Common myeloid progenitor, CD34-positive (primary cell): ENCODE measurements around the gene LHX2.

ENCODE experiments used
- CTCF ChIA-PET: fragments of 350-600 bp; sonication (Branson Sonifier 250); formaldehyde crosslinking; loops from one replicate; lab custom pipeline; 2021; ENCODE audit warnings: antibody characterized with exemption; lab: Charles Lee
- POLR2A ChIA-PET: fragments of 350-600 bp; sonication (Branson Sonifier 250); formaldehyde crosslinking; loops from one replicate; lab custom pipeline; 2021; ENCODE audit warnings: antibody characterized with exemption; lab: Charles Lee
- DNase-seq, 3 donors: peaks; one replicate each; pipeline versions ENCODE4 v3.0.0 to v3.0.0-alpha.2; 2013
- H3K27ac ChIP-seq, 2 experiments: 1 replicate in 1 of 2; 2 replicates in 1 of 2; pipeline ENCODE4 v1.7.0; 2013; ENCODE audit warnings: inconsistent platforms in 2 of 2, low read length in 2 of 2, mild to moderate bottlenecking in 2 of 2, low read depth in 1 of 2, moderate library complexity in 1 of 2; ENCODE audit not compliant: severe bottlenecking in 2 of 2, insufficient read depth in 1 of 2, poor library complexity in 1 of 2
- H3K27me3 ChIP-seq, 5 experiments: replicated peaks in 2 of 5; 1 replicate in 3 of 5; 2 replicates in 2 of 5; pipeline versions ENCODE4 v1.6.1 to v1.7.0; 2013; ENCODE audit warnings: low read length in 4 of 5, mild to moderate bottlenecking in 2 of 5, moderate library complexity in 2 of 5, inconsistent platforms in 1 of 5; ENCODE audit not compliant: insufficient read depth in 5 of 5, control insufficient read depth in 4 of 5
- H3K36me3 ChIP-seq, 4 experiments: 1 replicate in 2 of 4; 2 replicates in 2 of 4; pipeline versions ENCODE4 v1.6.1 to v1.7.0; 2013; ENCODE audit warnings: low read length in 3 of 4, control low read depth in 1 of 4, mild to moderate bottlenecking in 1 of 4; ENCODE audit not compliant: control insufficient read depth in 4 of 4, insufficient read depth in 4 of 4
- H3K4me1 ChIP-seq, 4 experiments: 1 replicate in 3 of 4; 2 replicates in 1 of 4; pipeline versions ENCODE4 v1.6.1 to v1.7.1; 2013; ENCODE audit warnings: low read length in 3 of 4, mild to moderate bottlenecking in 3 of 4, control low read depth in 1 of 4, inconsistent platforms in 1 of 4, moderate library complexity in 1 of 4; ENCODE audit not compliant: control insufficient read depth in 4 of 4, insufficient read depth in 4 of 4; ENCODE audit errors: control extremely low read depth in 1 of 4
- H3K4me3 ChIP-seq, 7 experiments: 1 replicate in 4 of 7; 2 replicates in 3 of 7; pipeline versions ENCODE4 v1.5.1 to v1.7.0; 2013; ENCODE audit warnings: mild to moderate bottlenecking in 7 of 7, low read length in 6 of 7, moderate library complexity in 6 of 7, inconsistent platforms in 2 of 7, low read depth in 2 of 7, control low read depth in 1 of 7; ENCODE audit not compliant: insufficient read depth in 4 of 7, control insufficient read depth in 1 of 7; ENCODE audit errors: extremely low read depth in 1 of 7
- H3K9me3 ChIP-seq, 5 experiments: 1 replicate in 4 of 5; 2 replicates in 1 of 5; pipeline versions ENCODE4 v1.6.1 to v1.7.1; 2013; ENCODE audit warnings: low read length in 4 of 5, mild to moderate bottlenecking in 2 of 5, inconsistent platforms in 1 of 5, low read depth in 1 of 5, moderate library complexity in 1 of 5; ENCODE audit not compliant: control insufficient read depth in 4 of 5, insufficient read depth in 2 of 5; ENCODE audit errors: control extremely low read depth in 1 of 5
- WGBS: methylation state at CpG from one replicate; pipeline ENCODE4 v1.1.5; 2013; ENCODE audit not compliant: insufficient coverage; 5-methylcytosine and 5-hydroxymethylcytosine counted together

Gene LHX2

DNA sequence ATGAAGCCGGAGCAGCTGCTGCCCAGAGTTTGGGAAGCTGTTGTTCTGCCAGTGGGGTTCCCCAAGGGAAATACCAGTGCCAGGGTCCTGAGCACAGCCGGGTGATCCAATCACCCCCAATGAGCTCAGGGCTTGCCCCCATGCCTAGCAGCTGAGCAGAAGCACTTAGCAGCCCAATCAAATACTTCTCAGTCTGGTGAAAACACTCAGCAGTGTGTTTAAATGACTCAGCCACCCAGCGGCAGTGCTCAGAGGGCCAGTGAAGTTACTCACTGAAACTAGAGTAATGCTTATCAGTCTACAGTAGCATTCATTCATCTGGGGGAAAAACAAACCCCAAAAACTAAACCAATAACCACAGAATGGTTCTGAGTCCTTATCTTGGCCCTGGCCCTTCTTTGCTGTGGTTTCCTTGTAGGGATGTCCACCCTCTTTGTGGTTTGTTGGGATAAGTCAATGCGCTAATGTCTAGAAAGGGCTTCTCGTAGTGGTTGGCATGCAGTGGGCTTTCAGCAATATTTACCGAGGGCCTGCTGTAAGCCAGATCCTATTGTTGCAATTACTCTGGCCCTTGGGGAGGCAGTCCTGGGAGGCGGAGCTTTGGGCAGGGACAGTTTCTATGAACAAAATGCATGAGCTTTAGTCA lies 43.1 kb downstream of the LHX2 start:
- peak; percentile 79 to 93 (median 88) for DNase-seq
- ChIA-PET CTCF (interaction anchor here (0.6 to 2.1 kb wide), 2 partner anchors 14 to 226 kb away, joined by 3 to 7 read pairs; no protein-coding TSS in a partner anchor), POLR2A (no interaction called here)
- Histone ChIP-seq H3K4me3 (no peak overlapping the region), H3K27me3 (peaks cover 14 to 91% (median 44%) of the 10 kb centered on the region in 5 experiments), H3K36me3 (no peaks in the 10 kb centered on the region), H3K27ac (no peak overlapping the region), H3K9me3 (peaks cover 0 to 12% (median 7%) of the 10 kb centered on the region in 5 experiments), H3K4me1 (peaks cover 0 to 3% (median 0%) of the 10 kb centered on the region in 4 experiments)
- WGBS: 13% methylated on average over 6 of the region's 7 CpGs

DNA sequence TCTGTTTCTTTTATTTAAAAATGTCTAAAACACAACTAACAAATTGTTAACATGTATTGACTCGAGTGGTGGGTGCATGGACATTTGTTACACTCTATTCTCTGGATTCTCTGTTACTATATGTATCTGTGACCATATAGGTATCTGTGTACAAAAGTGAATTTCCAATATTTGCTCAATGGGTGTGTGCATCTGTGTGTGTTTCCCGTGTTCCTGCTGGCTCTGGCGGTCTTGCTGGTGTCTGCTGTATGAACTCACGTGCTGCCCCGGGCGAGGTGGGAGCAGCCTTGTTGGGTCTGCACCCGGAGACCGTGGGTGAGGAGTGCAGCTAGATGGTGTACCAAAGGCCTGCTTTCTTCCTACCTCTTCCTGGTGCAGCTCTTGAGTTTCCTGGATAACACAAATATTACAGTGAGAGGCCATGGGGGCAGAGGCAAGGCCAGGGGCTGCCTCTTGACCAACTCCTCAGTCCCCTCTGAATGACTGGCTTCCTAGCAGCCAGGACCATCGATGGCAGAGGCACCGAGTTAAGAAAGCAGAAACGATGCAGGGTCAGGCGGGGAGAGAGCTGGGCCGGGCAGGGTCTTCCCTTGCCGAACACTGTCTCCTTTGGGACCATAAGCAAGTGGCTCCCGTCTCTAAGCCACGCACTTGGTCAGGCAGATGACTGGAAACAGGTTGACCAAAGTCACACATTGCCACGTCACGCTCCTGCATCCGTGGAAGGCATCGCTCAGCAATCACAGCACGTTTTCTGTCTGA lies 49.5 kb downstream of the LHX2 start:
- H3K27me3 ChIP-seq: peaks cover 8 to 81% (median 38%) of the 10 kb centered on the region in 5 experiments
- H3K4me3 ChIP-seq: no peak overlapping the region
- H3K4me1 ChIP-seq: no peaks in the 10 kb centered on the region
- DNase-seq: no peak
- peaks cover 0 to 8% (median 6%) of the 10 kb centered on the region in 5 experiments for H3K9me3 ChIP-seq
- no peak overlapping the region for H3K27ac ChIP-seq
- POLR2A ChIA-PET: no interaction called here
- CTCF ChIA-PET: no interaction called here
- no peaks in the 10 kb centered on the region for H3K36me3 ChIP-seq
- WGBS: 90% methylated on average over 20 of the region's 21 CpGs

DNA sequence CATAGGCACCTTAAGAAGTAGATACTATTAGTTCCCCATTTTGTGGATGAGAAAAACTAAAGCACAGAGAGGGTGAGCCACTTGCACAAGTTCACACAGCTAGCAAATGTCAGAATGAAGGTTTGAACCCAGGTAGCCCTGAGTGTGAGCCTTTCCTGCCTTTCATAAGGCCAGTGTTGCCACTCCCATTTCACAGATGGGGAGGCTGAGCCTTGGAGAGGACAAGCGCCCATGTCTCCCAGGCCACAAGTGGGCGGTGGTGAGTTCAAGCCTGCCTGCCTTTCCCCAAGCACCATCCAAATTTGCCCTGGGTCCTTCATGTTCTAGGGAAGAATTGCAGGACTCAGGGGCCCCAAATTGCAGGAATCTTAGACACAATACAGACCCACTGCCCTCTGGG lies 50.6 kb downstream of the LHX2 start:
- Histone ChIP-seq H3K27me3 (peaks cover 6 to 87% (median 33%) of the 10 kb centered on the region in 5 experiments), H3K9me3 (peaks cover 0 to 10% (median 6%) of the 10 kb centered on the region in 5 experiments), H3K27ac (no peak overlapping the region), H3K4me3 (no peak overlapping the region), H3K36me3 (no peaks in the 10 kb centered on the region), H3K4me1 (no peaks in the 10 kb centered on the region)
- WGBS: 100% methylated on average over 2 of the region's 2 CpGs
- no peak for DNase-seq
- ChIA-PET CTCF (no interaction called here), POLR2A (no interaction called here)

DNA sequence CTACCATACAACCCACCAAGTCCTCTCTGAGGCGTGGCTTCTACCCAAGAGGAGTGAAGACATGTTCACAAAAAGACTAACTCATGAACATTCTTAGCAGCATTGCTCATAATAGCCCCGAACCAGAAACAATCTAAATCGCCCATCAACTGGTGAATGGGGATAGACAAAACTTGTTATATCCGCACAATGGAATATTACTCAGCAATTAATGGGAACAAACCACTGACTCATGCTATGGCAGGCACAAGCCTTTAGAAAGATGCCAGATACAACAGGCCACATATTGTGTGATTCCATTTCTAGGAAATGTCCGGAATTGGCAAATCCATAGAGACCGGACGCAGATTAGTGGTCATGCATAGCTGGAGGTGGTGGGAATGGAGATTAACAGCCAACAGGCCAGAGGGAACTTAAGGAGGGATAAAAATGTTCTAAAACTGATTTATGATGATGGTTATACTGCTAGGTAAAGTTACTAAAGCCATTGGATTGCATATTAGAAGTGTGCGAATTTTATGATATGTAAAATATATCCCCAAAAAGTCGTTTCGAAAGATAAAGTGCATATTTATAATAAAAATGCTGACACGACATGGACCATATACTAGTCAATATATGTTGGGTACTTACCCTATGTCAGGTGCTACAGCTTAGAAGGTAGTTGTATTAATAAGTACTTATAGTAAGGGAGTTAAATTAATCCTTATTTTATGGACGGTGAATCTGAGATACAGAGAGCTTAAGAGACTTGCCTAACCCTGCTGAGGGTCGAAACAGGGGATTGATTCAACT lies 55.4 kb downstream of the LHX2 start:
- Histone ChIP-seq H3K4me1 (no peaks in the 10 kb centered on the region), H3K9me3 (peaks cover 0 to 10% (median 4%) of the 10 kb centered on the region in 5 experiments), H3K27ac (no peak overlapping the region), H3K4me3 (no peak overlapping the region), H3K27me3 (peaks cover 0 to 77% (median 7%) of the 10 kb centered on the region in 5 experiments), H3K36me3 (no peaks in the 10 kb centered on the region)
- ChIA-PET CTCF (no interaction called here), POLR2A (no interaction called here)
- WGBS: 98% methylated on average over 10 of the region's 13 CpGs
- DNase-seq: no peak

DNA sequence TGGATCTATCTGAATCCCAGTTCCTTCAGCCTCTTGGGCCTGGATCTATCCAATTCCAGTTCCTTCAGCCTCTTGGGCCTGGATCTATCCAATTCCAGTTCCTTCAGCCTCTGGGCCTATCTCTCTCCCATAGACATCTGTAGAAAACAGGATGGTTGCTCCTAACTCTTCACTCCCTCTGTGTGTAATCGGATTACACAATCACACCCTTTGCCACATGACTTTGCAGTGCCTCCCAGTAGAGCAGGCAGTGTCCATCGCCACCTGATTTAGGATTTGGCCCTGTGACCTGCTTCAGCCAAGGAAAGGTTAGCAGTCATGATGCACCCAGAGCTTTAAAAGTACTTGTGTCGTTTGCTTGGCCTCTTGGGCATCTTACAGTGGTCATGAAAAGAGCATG lies 56.7 kb downstream of the LHX2 start:
- ChIA-PET CTCF (interaction anchor here (0.7 kb wide), 1 partner anchor 45 kb away, joined by 3 read pairs; no protein-coding TSS in a partner anchor), POLR2A (interaction anchor here (0.6 kb wide), 1 partner anchor 298 kb away, joined by 3 read pairs; no protein-coding TSS in a partner anchor)
- 100% methylated on average over 3 of the region's 3 CpGs for WGBS
- Histone ChIP-seq H3K4me3 (no peak overlapping the region), H3K36me3 (no peaks in the 10 kb centered on the region), H3K27me3 (peaks cover 0 to 78% (median 11%) of the 10 kb centered on the region in 5 experiments), H3K27ac (no peak overlapping the region), H3K9me3 (peaks cover 0 to 10% (median 4%) of the 10 kb centered on the region in 5 experiments), H3K4me1 (no peaks in the 10 kb centered on the region)
- DNase-seq: no peak

DNA sequence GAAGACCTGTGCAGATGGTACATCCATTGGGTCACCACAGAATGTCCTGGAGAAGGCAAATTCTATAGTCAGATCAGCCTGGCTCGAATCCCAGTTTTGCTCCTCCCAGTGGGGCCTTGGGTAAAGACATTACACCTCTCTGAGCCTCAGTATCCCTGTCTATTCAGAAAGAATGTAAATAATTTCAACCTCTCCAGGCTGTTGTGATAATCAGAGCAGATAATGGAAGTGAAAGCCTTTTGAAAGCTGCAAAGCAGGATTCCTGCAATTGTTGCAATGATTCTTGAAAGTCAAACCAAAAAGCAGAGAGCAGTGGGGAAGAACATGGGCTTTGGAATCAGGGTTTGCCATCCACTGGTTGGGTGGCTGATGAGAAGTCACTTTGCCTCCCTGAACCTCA lies 63.2 kb downstream of the LHX2 start:
- CTCF ChIA-PET: no interaction called here
- 80% methylated on average over 1 of the region's 1 CpG for WGBS

More for the DNA sequence above, 63.2 kb downstream of the LHX2 start:
- Histone ChIP-seq H3K9me3 (peaks cover 0 to 7% (median 0%) of the 10 kb centered on the region in 5 experiments), H3K27ac (no peak overlapping the region), H3K27me3 (peaks cover 0 to 55% (median 14%) of the 10 kb centered on the region in 5 experiments), H3K36me3 (no peaks in the 10 kb centered on the region), H3K4me1 (no peaks in the 10 kb centered on the region), H3K4me3 (no peak overlapping the region)
- POLR2A ChIA-PET: interaction anchor here (0.6 kb wide), 1 partner anchor 22 kb away, joined by 3 read pairs; no protein-coding TSS in a partner anchor
- DNase-seq: no peak
